ENCODE data around the gene TCEANC2.
"Not testable (repeated sequence)": the region's sequence is repeated elsewhere in the genome, so short reads cannot be mapped to it uniquely, and the experiment has no call there.

Gene TCEANC2

DNA sequence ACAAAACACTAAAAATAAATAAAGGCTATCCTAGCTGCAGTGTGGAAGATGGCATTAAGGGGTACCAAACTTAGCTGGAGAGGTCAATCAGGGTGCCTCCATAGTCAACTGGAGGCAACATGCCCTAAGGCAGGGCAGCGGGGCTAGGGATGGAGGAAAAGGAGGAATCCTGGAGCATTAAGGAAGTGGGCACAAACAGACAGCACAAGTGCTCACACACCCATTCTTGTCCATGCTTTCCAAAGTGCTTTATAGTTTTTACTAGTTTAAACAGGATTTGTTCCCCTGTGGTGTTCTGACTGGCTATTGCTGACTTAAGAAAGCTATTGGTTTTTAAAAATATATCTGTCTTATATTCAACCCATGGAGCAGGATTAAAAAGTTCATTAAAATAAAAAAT is 33.3 kb downstream of the TCEANC2 start:
- Histone ChIP-seq H3K9ac (ENCODE audit: low read depth, low read length) (no peak overlapping the region), H3K4me1 (ENCODE audit: insufficient read depth, low read length) (no peaks in the 10 kb centered on the region), H3K36me3 (ENCODE audit: insufficient read depth, low read length) (no peaks in the 10 kb centered on the region), H3K9me3 (ENCODE audit: control insufficient read depth, insufficient read depth, low read length) (no peaks in the 10 kb centered on the region)

DNA sequence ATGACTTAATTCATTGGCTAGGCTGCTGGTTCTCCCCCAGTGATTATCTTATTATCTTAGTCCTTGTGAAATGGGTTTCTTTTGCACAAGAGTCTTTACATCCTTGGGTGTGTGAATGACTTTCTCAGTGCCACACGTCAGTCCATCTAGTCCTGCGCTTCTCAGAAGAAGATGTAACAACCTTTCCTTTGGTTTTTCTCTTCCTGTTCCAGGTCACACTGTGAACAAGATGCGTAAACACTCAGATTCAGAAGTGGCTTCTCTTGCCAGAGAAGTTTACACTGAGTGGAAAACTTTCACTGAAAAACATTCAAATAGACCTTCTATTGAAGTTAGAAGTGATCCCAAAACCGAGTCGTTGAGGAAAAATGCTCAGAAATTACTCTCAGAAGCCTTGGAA is 35.0 kb downstream of the TCEANC2 start:
- H3K4me1 ChIP-seq (ENCODE audit: insufficient read depth, low read length): no peaks in the 10 kb centered on the region
- no peaks in the 10 kb centered on the region for H3K9me3 ChIP-seq (ENCODE audit: control insufficient read depth, insufficient read depth, low read length)
- H3K36me3 ChIP-seq (ENCODE audit: insufficient read depth, low read length): no peaks in the 10 kb centered on the region
- H3K9ac ChIP-seq (ENCODE audit: low read depth, low read length): no peak overlapping the region

DNA sequence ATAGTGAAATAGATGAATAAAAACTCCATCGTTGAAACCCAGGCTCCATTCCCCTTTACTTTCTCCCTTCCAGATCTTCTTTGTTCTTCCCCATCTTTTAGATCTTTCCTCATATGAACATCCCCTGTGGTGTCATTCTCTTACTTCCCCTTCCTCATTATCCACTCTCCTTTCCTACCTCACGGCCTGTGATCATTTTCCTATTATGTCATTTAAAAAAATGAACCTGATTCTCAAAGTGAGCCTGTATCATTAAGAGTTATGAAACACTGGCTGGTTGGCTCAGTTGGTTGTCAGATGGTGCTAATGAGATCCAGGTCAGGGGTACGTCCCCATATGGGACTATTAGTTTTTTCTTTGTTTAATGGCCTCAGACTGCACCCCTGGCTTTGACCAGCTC is 38.3 kb downstream of the TCEANC2 start:
- H3K9ac ChIP-seq (ENCODE audit: low read depth, low read length): no peak overlapping the region
- no peaks in the 10 kb centered on the region for H3K9me3 ChIP-seq (ENCODE audit: control insufficient read depth, insufficient read depth, low read length)
- H3K36me3 ChIP-seq (ENCODE audit: insufficient read depth, low read length): no peaks in the 10 kb centered on the region
- no peaks in the 10 kb centered on the region for H3K4me1 ChIP-seq (ENCODE audit: insufficient read depth, low read length)

DNA sequence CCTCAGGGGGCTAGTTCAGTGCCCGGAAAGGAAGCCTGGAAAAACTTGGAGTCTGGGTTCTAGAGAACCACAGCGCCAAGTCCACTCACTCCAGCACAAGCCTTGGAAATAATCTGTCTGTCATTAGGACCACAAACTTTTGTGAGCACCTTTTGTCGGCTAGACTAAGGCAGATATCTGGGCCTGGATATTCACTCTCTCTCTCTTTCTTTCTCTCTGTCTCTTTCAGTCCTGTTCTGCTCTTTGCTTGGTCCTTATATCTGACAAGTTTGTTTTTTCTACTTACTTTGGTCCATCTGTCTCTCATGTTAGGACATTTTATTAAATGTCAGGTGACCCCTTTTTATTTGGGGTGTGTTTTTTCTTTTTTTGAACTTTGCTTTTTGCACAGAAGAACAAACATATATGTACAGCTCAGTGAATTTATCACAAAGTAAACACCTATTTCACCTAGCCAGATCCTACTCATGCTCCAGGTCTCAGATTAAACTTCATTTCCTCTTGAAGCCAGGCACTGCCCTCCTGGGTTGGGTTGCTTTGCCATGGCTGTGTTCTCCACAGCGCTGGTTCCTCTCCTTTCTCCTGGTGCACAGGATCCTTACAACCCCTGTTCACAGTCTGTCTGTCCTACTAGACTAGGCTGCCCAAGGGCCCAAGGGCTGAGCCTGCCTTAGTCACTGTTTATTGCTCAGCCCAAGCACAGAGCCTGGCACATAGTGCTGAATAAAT is 40.8 kb downstream of the TCEANC2 start:
- Histone ChIP-seq H3K9ac (ENCODE audit: low read depth, low read length) (no peak overlapping the region), H3K4me1 (ENCODE audit: insufficient read depth, low read length) (no peaks in the 10 kb centered on the region), H3K9me3 (ENCODE audit: control insufficient read depth, insufficient read depth, low read length) (no peaks in the 10 kb centered on the region)

DNA sequence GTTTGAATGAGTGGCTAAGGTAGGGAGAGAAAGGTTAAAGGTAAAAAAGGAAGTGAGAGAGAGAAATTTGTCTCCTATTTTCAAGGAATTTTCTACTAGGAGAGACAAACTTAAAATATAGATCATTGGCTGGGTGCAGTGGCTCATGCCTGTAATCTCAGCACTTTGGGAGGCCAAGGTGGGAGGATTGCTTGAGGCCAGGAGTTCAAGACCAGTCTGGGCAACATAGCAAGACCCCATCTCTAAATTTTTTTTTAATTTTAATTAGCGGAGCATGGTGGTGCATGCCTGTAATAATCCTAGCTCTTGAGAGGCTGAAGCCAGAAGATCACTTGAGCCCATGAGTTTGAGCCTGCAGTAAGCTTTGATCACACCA is 41.3 kb downstream of the TCEANC2 start:
- H3K9me3 ChIP-seq (ENCODE audit: control insufficient read depth, insufficient read depth, low read length); H3K36me3 ChIP-seq (ENCODE audit: insufficient read depth, low read length); H3K9ac ChIP-seq (ENCODE audit: low read depth, low read length); H3K4me1 ChIP-seq (ENCODE audit: insufficient read depth, low read length): not testable (repeated sequence)

More for the DNA sequence above, 40.8 kb downstream of the TCEANC2 start:
- no peaks in the 10 kb centered on the region for H3K36me3 ChIP-seq (ENCODE audit: insufficient read depth, low read length)

DNA sequence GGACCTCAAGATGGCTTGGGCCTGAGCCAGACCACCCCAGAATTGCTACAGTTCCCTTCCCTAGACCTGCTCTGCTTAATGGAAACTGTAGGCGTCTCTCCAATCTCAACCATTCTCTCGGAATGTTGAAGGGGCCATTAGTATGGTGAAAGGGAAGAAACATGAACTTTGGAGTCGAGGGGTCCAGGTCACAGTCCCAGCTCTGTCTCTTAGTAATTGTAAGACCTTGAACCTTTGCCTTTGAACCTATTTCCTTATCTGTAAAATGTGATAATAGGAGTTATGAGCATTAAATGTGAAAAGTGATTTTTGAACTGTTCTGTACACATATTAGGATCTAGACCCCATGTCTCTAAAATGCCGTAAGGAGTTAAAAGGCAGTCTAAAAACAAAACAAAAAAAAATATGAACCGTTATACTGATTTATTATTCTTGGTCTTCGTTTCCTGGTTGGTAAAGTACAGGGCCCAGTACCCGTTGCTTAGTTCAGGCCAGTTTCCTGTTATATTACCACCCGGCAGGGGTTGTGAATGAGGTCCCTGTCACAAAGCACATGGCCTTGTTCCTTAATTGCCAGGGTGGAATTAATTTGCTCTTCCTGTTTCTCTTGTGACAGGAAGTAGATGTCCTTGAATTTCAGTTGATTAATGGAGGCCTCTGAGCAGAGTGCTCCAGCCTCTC is 42.3 kb downstream of the TCEANC2 start:
- Histone ChIP-seq H3K9ac (ENCODE audit: low read depth, low read length) (no peak overlapping the region), H3K36me3 (ENCODE audit: insufficient read depth, low read length) (no peaks in the 10 kb centered on the region), H3K4me1 (ENCODE audit: insufficient read depth, low read length) (no peaks in the 10 kb centered on the region), H3K9me3 (ENCODE audit: control insufficient read depth, insufficient read depth, low read length) (no peaks in the 10 kb centered on the region)

DNA sequence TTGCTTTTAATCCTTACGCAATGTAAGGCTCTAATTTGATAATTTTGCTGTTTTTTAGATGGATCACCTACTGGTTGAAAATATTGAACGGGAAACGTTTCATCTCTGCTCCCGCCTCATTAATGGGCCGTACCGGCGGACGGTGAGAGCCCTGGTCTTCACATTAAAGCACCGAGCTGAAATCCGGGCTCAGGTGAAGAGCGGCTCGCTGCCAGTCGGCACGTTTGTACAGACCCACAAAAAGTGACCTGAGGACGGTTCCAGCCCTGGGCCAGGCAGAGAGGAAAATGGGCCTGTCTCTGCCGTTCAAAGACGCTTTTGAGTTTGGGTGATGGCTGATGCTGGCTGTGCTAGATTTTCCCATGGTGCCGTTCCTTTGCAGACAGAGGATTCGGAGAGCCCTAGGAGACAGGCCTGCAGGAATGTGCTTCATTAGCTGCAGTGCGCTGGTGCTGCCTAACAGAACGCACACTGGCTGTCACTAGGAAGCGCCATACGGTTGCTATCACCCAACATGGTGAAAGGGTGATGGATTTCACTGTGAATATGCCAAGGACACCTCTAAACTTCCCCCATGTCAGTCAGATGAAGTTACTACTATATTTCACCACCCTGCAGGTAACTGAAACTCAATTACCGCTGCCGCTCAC is 42.9 kb downstream of the TCEANC2 start:
- Histone ChIP-seq H3K4me1 (ENCODE audit: insufficient read depth, low read length) (no peaks in the 10 kb centered on the region), H3K36me3 (ENCODE audit: insufficient read depth, low read length) (no peaks in the 10 kb centered on the region), H3K9ac (ENCODE audit: low read depth, low read length) (no peak overlapping the region), H3K9me3 (ENCODE audit: control insufficient read depth, insufficient read depth, low read length) (no peaks in the 10 kb centered on the region)

DNA sequence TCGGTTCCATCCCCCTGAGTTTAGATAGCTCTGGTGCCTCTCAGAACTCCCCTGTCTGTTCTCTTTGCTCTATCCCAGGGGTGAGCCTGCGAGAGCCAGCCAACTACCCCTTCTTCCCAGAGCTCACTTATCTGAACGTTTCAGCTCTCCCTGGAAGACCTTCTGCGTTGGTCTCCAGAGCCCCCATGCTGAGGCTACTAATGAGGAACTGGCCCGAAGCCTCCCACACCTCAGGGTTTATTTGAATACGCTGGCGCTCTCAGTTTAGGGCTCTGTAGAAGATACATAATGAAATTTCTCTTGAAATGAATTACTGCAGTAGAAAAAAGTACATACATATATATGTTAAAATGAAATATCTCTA is 43.5 kb downstream of the TCEANC2 start:
- Histone ChIP-seq H3K9me3 (ENCODE audit: control insufficient read depth, insufficient read depth, low read length) (no peaks in the 10 kb centered on the region), H3K36me3 (ENCODE audit: insufficient read depth, low read length) (no peaks in the 10 kb centered on the region), H3K9ac (ENCODE audit: low read depth, low read length) (no peak overlapping the region), H3K4me1 (ENCODE audit: insufficient read depth, low read length) (no peaks in the 10 kb centered on the region)

DNA sequence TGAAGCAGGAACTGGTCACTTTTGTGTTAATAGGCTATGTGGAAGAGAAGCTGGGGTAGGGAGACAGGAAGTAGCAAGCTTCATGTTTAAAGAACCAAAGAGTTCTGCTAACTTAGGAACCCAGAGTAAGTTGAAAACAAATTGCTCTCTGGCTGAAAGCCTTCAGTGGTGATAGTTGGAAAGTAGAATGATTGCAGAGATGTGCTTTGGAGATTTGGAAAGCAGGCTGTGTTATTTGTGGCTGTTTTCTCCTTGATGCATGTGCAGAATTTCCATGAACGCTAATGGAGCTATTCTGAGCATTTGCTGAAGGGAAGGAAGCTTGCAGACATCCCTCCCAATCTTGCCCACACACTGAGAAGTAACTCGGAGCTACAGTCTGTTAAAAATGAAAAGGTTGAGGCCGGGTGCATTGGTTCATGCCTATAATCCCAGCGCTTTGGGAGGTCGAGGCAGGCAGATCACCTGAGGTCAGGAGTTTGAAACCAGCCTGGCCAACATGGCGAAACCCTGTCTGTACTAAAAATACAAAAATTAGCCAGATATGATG is 45.7 kb downstream of the TCEANC2 start:
- Histone ChIP-seq H3K9me3 (ENCODE audit: control insufficient read depth, insufficient read depth, low read length) (no peaks in the 10 kb centered on the region), H3K4me1 (ENCODE audit: insufficient read depth, low read length) (no peaks in the 10 kb centered on the region), H3K9ac (ENCODE audit: low read depth, low read length) (no peak overlapping the region), H3K36me3 (ENCODE audit: insufficient read depth, low read length) (no peaks in the 10 kb centered on the region)

DNA sequence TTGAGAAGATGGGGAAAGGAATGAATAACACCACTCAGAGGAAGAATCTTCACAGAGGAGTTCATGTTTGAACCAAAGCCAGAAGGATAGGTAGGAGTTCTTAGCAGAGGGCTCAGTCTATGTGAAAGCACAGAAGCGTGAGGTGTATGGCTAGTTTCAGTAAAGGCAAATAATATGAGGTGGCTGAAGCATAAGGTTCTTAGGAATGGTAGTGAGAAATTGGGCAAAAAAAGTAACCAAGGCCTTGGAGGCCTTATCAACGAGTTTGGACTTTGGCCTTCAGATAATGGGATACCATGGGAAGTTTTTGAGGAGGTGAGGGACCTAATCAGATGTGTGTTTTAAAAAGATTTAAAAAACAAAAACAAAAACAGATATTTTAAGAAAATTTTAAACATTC is 47.1 kb downstream of the TCEANC2 start:
- Histone ChIP-seq H3K9me3 (ENCODE audit: control insufficient read depth, insufficient read depth, low read length) (no peaks in the 10 kb centered on the region), H3K4me1 (ENCODE audit: insufficient read depth, low read length) (no peaks in the 10 kb centered on the region), H3K36me3 (ENCODE audit: insufficient read depth, low read length) (no peaks in the 10 kb centered on the region), H3K9ac (ENCODE audit: low read depth, low read length) (no peak overlapping the region)

DNA sequence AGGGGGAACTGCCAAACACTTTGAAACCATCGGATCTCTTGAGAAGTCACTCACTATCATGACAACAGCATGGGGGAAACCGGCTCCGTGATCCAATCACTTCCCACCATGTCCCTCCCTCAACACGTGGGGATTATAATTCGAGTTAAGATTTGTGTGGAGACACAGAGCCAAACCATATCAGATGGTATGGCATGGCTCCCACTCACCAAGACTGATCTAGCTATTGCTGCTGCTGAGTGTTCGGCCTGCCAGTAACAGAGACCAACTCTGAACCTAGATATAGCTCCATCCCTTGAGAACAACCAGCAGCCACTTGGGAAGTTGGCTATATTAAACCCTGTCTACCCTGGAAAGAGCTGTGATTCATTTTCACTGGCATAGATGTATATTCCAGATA is 50.0 kb downstream of the TCEANC2 start:
- no peaks in the 10 kb centered on the region for H3K9me3 ChIP-seq (ENCODE audit: control insufficient read depth, insufficient read depth, low read length)
- no peaks in the 10 kb centered on the region for H3K36me3 ChIP-seq (ENCODE audit: insufficient read depth, low read length)
- no peak overlapping the region for H3K9ac ChIP-seq (ENCODE audit: low read depth, low read length)
- H3K4me1 ChIP-seq (ENCODE audit: insufficient read depth, low read length): no peaks in the 10 kb centered on the region

DNA sequence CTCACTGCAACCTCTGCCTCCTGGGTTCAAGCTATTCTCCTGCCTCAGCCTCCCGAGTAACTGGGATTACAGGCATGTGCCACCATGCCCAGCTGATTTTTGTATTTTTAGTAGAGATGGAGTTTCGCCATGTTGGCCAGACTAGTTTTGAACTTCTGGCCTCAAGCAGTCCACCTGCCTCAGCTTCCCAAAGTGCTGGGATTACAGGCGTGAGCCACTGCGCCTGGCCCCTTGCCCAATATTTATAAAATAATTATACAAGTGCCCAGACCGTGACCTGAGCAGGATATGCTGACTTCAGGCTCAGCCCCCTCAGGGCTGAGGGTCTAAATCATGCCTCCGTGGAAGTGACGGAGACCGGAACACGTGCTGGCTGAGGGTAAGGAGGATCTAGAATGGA is 51.2 kb downstream of the TCEANC2 start:
- H3K9me3 ChIP-seq (ENCODE audit: control insufficient read depth, insufficient read depth, low read length); H3K9ac ChIP-seq (ENCODE audit: low read depth, low read length); H3K4me1 ChIP-seq (ENCODE audit: insufficient read depth, low read length); H3K36me3 ChIP-seq (ENCODE audit: insufficient read depth, low read length): not testable (repeated sequence)

DNA sequence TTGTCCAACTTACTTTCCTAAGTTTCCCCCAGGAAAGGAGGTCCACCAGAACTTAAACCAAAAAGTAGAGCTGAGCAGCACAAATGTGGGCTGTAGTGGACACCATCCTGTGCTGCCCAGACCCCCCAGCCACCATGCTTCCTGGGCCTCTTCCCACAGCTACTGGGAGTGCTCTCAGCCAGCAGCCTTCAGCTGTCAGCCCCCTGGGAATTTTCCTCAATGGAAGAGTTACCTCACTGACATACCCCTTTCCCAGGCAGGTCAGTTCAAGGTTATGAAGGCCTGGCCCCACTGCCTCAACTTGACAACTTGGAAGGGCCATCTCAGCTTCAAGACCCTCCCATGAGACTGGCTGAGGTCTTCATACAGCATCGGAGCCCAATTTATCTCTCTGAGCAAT is 51.7 kb downstream of the TCEANC2 start:
- Histone ChIP-seq H3K9me3 (ENCODE audit: control insufficient read depth, insufficient read depth, low read length) (no peaks in the 10 kb centered on the region), H3K36me3 (ENCODE audit: insufficient read depth, low read length) (no peaks in the 10 kb centered on the region)

DNA sequence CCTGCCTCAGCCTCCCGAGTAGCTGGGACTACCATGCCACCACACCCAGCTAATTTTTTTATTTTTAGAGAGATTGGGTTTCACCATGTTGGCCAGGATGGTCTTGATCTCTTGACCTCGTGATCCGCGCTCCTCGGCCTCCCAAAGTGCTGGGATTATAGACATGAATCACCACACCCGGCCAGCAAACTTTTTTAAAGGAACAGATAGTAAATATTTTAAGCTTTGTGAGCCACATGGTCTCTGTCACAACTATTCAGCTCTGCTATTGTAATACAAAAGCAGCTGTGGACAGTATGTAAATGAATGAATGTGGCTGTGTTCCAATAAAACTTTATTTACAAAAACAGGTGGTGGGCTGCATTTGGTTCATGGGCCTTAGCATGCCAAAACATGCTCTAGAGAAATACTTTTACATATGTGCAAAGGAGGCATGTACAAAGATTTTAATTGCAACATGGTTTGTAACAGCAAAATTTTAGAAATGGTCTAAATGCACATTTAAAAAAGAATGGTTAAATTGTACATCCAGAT is 52.4 kb downstream of the TCEANC2 start:
- Histone ChIP-seq H3K9ac (ENCODE audit: low read depth, low read length) (no peak overlapping the region), H3K9me3 (ENCODE audit: control insufficient read depth, insufficient read depth, low read length) (no peaks in the 10 kb centered on the region), H3K36me3 (ENCODE audit: insufficient read depth, low read length) (no peaks in the 10 kb centered on the region), H3K4me1 (ENCODE audit: insufficient read depth, low read length) (no peaks in the 10 kb centered on the region)

More for the DNA sequence above, 51.7 kb downstream of the TCEANC2 start:
- H3K4me1 ChIP-seq (ENCODE audit: insufficient read depth, low read length): no peaks in the 10 kb centered on the region
- no peak overlapping the region for H3K9ac ChIP-seq (ENCODE audit: low read depth, low read length)

DNA sequence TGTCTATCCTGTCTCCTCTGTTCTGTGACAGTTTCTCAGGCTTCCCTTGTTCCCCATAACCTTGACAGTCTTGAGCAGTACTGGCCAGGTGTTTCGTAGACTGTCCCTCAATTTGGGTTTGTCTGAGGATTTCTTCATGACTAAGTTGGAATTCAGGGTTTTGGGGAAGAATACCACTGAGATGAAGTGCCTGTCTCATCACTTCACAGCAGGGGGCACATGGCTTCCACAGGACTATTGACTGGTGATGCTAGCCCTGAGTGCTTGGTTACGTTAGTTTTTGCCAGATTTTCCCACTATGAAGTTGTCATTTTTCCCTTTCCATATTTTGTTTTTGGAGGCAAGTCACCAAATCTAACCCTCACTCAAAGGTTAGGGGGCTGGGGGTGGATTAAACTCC is 53.7 kb downstream of the TCEANC2 start:
- no peak overlapping the region for H3K9ac ChIP-seq (ENCODE audit: low read depth, low read length)
- no peaks in the 10 kb centered on the region for H3K9me3 ChIP-seq (ENCODE audit: control insufficient read depth, insufficient read depth, low read length)
- no peaks in the 10 kb centered on the region for H3K4me1 ChIP-seq (ENCODE audit: insufficient read depth, low read length)
- no peaks in the 10 kb centered on the region for H3K36me3 ChIP-seq (ENCODE audit: insufficient read depth, low read length)

Data from ES-I3 (cell line).